AG04449 (cell line): Measurements from ENCODE around the gene SLC26A3.

ENCODE experiments used
- CTCF ChIA-PET: fragments of 350-600 bp; formaldehyde crosslinking; extraction: SDS; loops from one replicate; lab custom pipeline; 2021; ENCODE audit warnings: antibody characterized with exemption; lab: Yijun Ruan, JAX
- POLR2A ChIA-PET: fragments of 400-600, 350-600 bp; formaldehyde crosslinking; extraction: SDS; loops from one replicate; lab custom pipeline; 2020; ENCODE audit warnings: antibody characterized with exemption, inconsistent platforms; lab: Yijun Ruan, JAX
- DNase-seq: peaks from one replicate; pipeline ENCODE4 v3.0.0-alpha.2; 2010; ENCODE audit warnings: low read depth, low spot score
- H3K4me3 ChIP-seq: 2 replicates; pipeline ENCODE4 v1.5.1; 2011; ENCODE audit warnings: low read depth, mild to moderate bottlenecking, control low read depth, low read length
- CTCF ChIP-seq: IDR thresholded peaks from one replicate; pipeline ENCODE4 v1.5.1; 2011; ENCODE audit warnings: mild to moderate bottlenecking, moderate library complexity, low read length, control low read depth, inconsistent platforms; ENCODE audit not compliant: insufficient read depth; ENCODE audit errors: missing control alignments

The SLC26A3 gene

GRCh38 chr7:107834401-107834800, 31.4 kb upstream of the SLC26A3 start:
- ChIA-PET CTCF (no interaction called here), POLR2A (interaction anchor here (0.8 kb wide), 1 partner anchor 91 kb away, joined by 4 read pairs; no protein-coding TSS in a partner anchor)
- H3K4me3 ChIP-seq: no peak overlapping the region
- TF ChIP-seq CTCF: no peak
- no peak for DNase-seq

GRCh38 chr7:107833684-107834106, 30.7 kb upstream of the SLC26A3 start:
- POLR2A ChIA-PET: no interaction called here
- no peak for DNase-seq
- CTCF ChIA-PET: no interaction called here
- H3K4me3 ChIP-seq: no peak overlapping the region
- no peak for TF ChIP-seq CTCF

GRCh38 chr7:107830420-107830819, 27.4 kb upstream of the SLC26A3 start:
- TF ChIP-seq CTCF: no peak
- ChIA-PET CTCF (no interaction called here), POLR2A (no interaction called here)
- no peak for DNase-seq
- no peak overlapping the region for H3K4me3 ChIP-seq

GRCh38 chr7:107828540-107828939, 25.5 kb upstream of the SLC26A3 start:
- CTCF ChIA-PET: no interaction called here

GRCh38 chr7:107827501-107827900, 24.5 kb upstream of the SLC26A3 start:
- TF ChIP-seq CTCF: no peak
- H3K4me3 ChIP-seq: no peak overlapping the region
- DNase-seq: no peak
- ChIA-PET CTCF (no interaction called here), POLR2A (no interaction called here)

More at GRCh38 chr7:107828540-107828939, 25.5 kb upstream of the SLC26A3 start:
- H3K4me3 ChIP-seq: no peak overlapping the region
- no peak for DNase-seq
- POLR2A ChIA-PET: no interaction called here
- no peak for TF ChIP-seq CTCF

- DNase-seq: no peak
- POLR2A ChIA-PET: no interaction called here
- CTCF ChIA-PET: no interaction called here
- no peak for TF ChIP-seq CTCF
- H3K4me3 ChIP-seq: no peak overlapping the region
Measured at GRCh38 chr7:107826451-107826850, 23.4 kb upstream of the SLC26A3 start.
